ENCODE results near the gene CPAMD8. TPM values are rescaled to one million over a fixed set of nuclear protein-coding genes. Genes with fewer than 3 reads are reported as not detected.

CPAMD8 gene
- total RNA-seq, 1 experiment from 2014 or later, result 4.5 TPM

GRCh38 chr19:17055636-17056035 lies 29.0 kb upstream of the CPAMD8 start:
- H3K4me3 ChIP-seq (ENCODE audit: insufficient read depth, low read depth, low read length), result no peak overlapping the region
- H3K36me3 ChIP-seq (replicated peaks; ENCODE audit: control insufficient read depth, insufficient read depth, low read length), result peaks cover 32% of the 10 kb centered on the region
- H3K27me3 ChIP-seq (ENCODE audit: control insufficient read depth, insufficient read depth, low read length), result no peaks in the 10 kb centered on the region
- no peak for DNase-seq

- Histone ChIP-seq H3K27me3 (ENCODE audit: control insufficient read depth, insufficient read depth, low read length) (no peaks in the 10 kb centered on the region), H3K4me3 (ENCODE audit: insufficient read depth, low read depth, low read length) (no peak overlapping the region), H3K36me3 (replicated peaks; ENCODE audit: control insufficient read depth, insufficient read depth, low read length) (peaks cover 28% of the 10 kb centered on the region)
- DNase-seq, result no peak
These were observed 28.1 kb upstream of the CPAMD8 start for GRCh38 chr19:17054746-17055145.

- peaks cover 18% of the 10 kb centered on the region for H3K36me3 ChIP-seq (replicated peaks; ENCODE audit: control insufficient read depth, insufficient read depth, low read length)
- no peak overlapping the region for H3K4me3 ChIP-seq (ENCODE audit: insufficient read depth, low read depth, low read length)
- H3K27me3 ChIP-seq (ENCODE audit: control insufficient read depth, insufficient read depth, low read length), result no peaks in the 10 kb centered on the region
- DNase-seq, result peak; percentile 85
These were observed 25.8 kb upstream of the CPAMD8 start for GRCh38 chr19:17052439-17052838.

- H3K36me3 ChIP-seq (replicated peaks; ENCODE audit: control insufficient read depth, insufficient read depth, low read length), result peaks cover 14% of the 10 kb centered on the region
- H3K27me3 ChIP-seq (ENCODE audit: control insufficient read depth, insufficient read depth, low read length), result no peaks in the 10 kb centered on the region
- no peak overlapping the region for H3K4me3 ChIP-seq (ENCODE audit: insufficient read depth, low read depth, low read length)
- DNase-seq, result no peak
These were observed 23.2 kb upstream of the CPAMD8 start for GRCh38 chr19:17049711-17050280.

- no peak for DNase-seq
- Histone ChIP-seq H3K36me3 (replicated peaks; ENCODE audit: control insufficient read depth, insufficient read depth, low read length) (peaks cover 12% of the 10 kb centered on the region), H3K27me3 (ENCODE audit: control insufficient read depth, insufficient read depth, low read length) (no peaks in the 10 kb centered on the region), H3K4me3 (ENCODE audit: insufficient read depth, low read depth, low read length) (no peak overlapping the region)
These were observed 22.4 kb upstream of the CPAMD8 start for GRCh38 chr19:17048885-17049453.

- Histone ChIP-seq H3K4me3 (ENCODE audit: insufficient read depth, low read depth, low read length) (no peak overlapping the region), H3K36me3 (replicated peaks; ENCODE audit: control insufficient read depth, insufficient read depth, low read length) (peaks cover 3% of the 10 kb centered on the region; the same call in 1 of the 2 replicates), H3K27me3 (ENCODE audit: control insufficient read depth, insufficient read depth, low read length) (no peaks in the 10 kb centered on the region)
- DNase-seq, result peak; percentile 43
These were observed 19.4 kb upstream of the CPAMD8 start for GRCh38 chr19:17045907-17046502.

- Histone ChIP-seq H3K27me3 (ENCODE audit: control insufficient read depth, insufficient read depth, low read length) (no peaks in the 10 kb centered on the region), H3K36me3 (replicated peaks; ENCODE audit: control insufficient read depth, insufficient read depth, low read length) (no peaks in the 10 kb centered on the region), H3K4me3 (ENCODE audit: insufficient read depth, low read depth, low read length) (no peak overlapping the region)
- peak; percentile 43 for DNase-seq
These were observed 17.1 kb upstream of the CPAMD8 start for GRCh38 chr19:17043744-17044143.

GRCh38 chr19:17041976-17042375 lies 15.4 kb upstream of the CPAMD8 start:
- Histone ChIP-seq H3K4me3 (ENCODE audit: insufficient read depth, low read depth, low read length) (no peak overlapping the region), H3K27me3 (ENCODE audit: control insufficient read depth, insufficient read depth, low read length) (no peaks in the 10 kb centered on the region), H3K36me3 (replicated peaks; ENCODE audit: control insufficient read depth, insufficient read depth, low read length) (no peaks in the 10 kb centered on the region)
- peak; percentile 46 for DNase-seq

GRCh38 chr19:17037966-17038500 lies 11.4 kb upstream of the CPAMD8 start:
- Histone ChIP-seq H3K4me3 (ENCODE audit: insufficient read depth, low read depth, low read length) (no peak overlapping the region), H3K27me3 (ENCODE audit: control insufficient read depth, insufficient read depth, low read length) (no peaks in the 10 kb centered on the region), H3K36me3 (replicated peaks; ENCODE audit: control insufficient read depth, insufficient read depth, low read length) (no peaks in the 10 kb centered on the region)
- DNase-seq, result peak; percentile 48

- Histone ChIP-seq H3K36me3 (replicated peaks; ENCODE audit: control insufficient read depth, insufficient read depth, low read length) (no peaks in the 10 kb centered on the region), H3K4me3 (ENCODE audit: insufficient read depth, low read depth, low read length) (no peak overlapping the region), H3K27me3 (ENCODE audit: control insufficient read depth, insufficient read depth, low read length) (no peaks in the 10 kb centered on the region)
- DNase-seq, result peak; percentile 36
These were observed 10.6 kb upstream of the CPAMD8 start for GRCh38 chr19:17037184-17037583.

- Histone ChIP-seq H3K4me3 (ENCODE audit: insufficient read depth, low read depth, low read length) (no peak overlapping the region), H3K36me3 (replicated peaks; ENCODE audit: control insufficient read depth, insufficient read depth, low read length) (no peaks in the 10 kb centered on the region), H3K27me3 (ENCODE audit: control insufficient read depth, insufficient read depth, low read length) (no peaks in the 10 kb centered on the region)
- no peak for DNase-seq
These were observed 10.0 kb upstream of the CPAMD8 start for GRCh38 chr19:17036640-17037039.

- DNase-seq, result peak; percentile 30
- Histone ChIP-seq H3K27me3 (ENCODE audit: control insufficient read depth, insufficient read depth, low read length) (no peaks in the 10 kb centered on the region), H3K36me3 (replicated peaks; ENCODE audit: control insufficient read depth, insufficient read depth, low read length) (no peaks in the 10 kb centered on the region), H3K4me3 (ENCODE audit: insufficient read depth, low read depth, low read length) (no peak overlapping the region)
These were observed 9.3 kb upstream of the CPAMD8 start for GRCh38 chr19:17035842-17036424.

- Histone ChIP-seq H3K27me3 (ENCODE audit: control insufficient read depth, insufficient read depth, low read length) (no peaks in the 10 kb centered on the region; the same call in 1 of the 2 replicates), H3K4me3 (ENCODE audit: insufficient read depth, low read depth, low read length) (no peak overlapping the region), H3K36me3 (replicated peaks; ENCODE audit: control insufficient read depth, insufficient read depth, low read length) (no peaks in the 10 kb centered on the region)
- no peak for DNase-seq
These were observed 5.1 kb upstream of the CPAMD8 start for GRCh38 chr19:17031741-17032140.

GRCh38 chr19:17027535-17027975 lies 945 bp upstream of the CPAMD8 start:
- H3K4me3 ChIP-seq (ENCODE audit: insufficient read depth, low read depth, low read length), result peak overlapping the region; percentile 40; the same call in 1 of the 2 replicates
- no peaks in the 10 kb centered on the region for H3K36me3 ChIP-seq (replicated peaks; ENCODE audit: control insufficient read depth, insufficient read depth, low read length)
- DNase-seq, result no peak
- peaks cover 10% of the 10 kb centered on the region for H3K27me3 ChIP-seq (ENCODE audit: control insufficient read depth, insufficient read depth, low read length)

Data from H7 (cell line).